OCI-LY7 (cell line): ENCODE measurements around the gene TOLLIP. TPM values are rescaled to one million over a fixed set of nuclear protein-coding genes. Genes with fewer than 3 reads are reported as not detected.
A peak's percentile ranks its signal among the peaks of the same experiment; 100 is the strongest.

Source experiments
- BruUV-seq: library from RNA; stranded (reverse); fragments of 400-500 nt; replicated peaks from 2 replicates; lab custom pipeline; 2021; lab: Mats Ljungman, UMichigan
- CTCF ChIA-PET: fragments of 300-600 bp; sonication (Branson Sonifier 250); formaldehyde crosslinking; loops from one replicate; lab custom pipeline; 2022; ENCODE audit warnings: antibody characterized with exemption; ENCODE audit not compliant: unreplicated experiment; lab: Charles Lee
- POLR2A ChIA-PET: fragments of 300-600 bp; sonication (Branson Sonifier 250); formaldehyde crosslinking; loops from one replicate; lab custom pipeline; 2022; ENCODE audit warnings: antibody characterized with exemption; lab: Charles Lee
- DNase-seq: peaks from one replicate; pipeline ENCODE4 v3.0.0-alpha.2; 2015; ENCODE audit warnings: low spot score
- H2AFZ ChIP-seq: fragments of 200-600 bp; sonication (generic), shearing (Covaris generic); 2 replicates; pipeline ENCODE4 v1.6.1; 2014; ENCODE audit warnings: mild to moderate bottlenecking, antibody characterized with exemption, low read length, moderate library complexity
- H3K27ac ChIP-seq: fragments of 200-600 bp; sonication (generic); 2 replicates; pipeline ENCODE4 v1.5.1; 2014; ENCODE audit warnings: mixed run types, low read depth, mild to moderate bottlenecking, moderate library complexity, low read length, inconsistent platforms; ENCODE audit not compliant: poor library complexity, severe bottlenecking
- H3K36me3 ChIP-seq: fragments of 200-600 bp; sonication (generic); 2 replicates; pipeline ENCODE4 v1.6.1; 2014; ENCODE audit warnings: mild to moderate bottlenecking, antibody characterized with exemption, low read length, moderate library complexity, mixed read lengths; ENCODE audit not compliant: insufficient read depth
- H3K4me1 ChIP-seq: fragments of 200-600 bp; sonication (generic); 2 replicates; pipeline ENCODE4 v1.5.1; 2014; ENCODE audit warnings: mild to moderate bottlenecking, low read length; ENCODE audit not compliant: insufficient read depth, poor library complexity, severe bottlenecking
- H3K4me2 ChIP-seq: fragments of 200-600 bp; sonication (generic); 2 replicates; pipeline ENCODE4 v1.6.1; 2014; ENCODE audit warnings: mild to moderate bottlenecking, low read length
- H3K4me3 ChIP-seq: fragments of 200-600 bp; sonication (generic); 2 replicates; pipeline ENCODE4 v1.5.1; 2014; ENCODE audit warnings: mild to moderate bottlenecking, low read depth, low read length; ENCODE audit not compliant: poor library complexity, severe bottlenecking
- H3K79me2 ChIP-seq: fragments of 200-600 bp; sonication (generic); 2 replicates; pipeline ENCODE4 v1.6.1; 2016; ENCODE audit warnings: low read depth, mild to moderate bottlenecking, low read length, moderate library complexity, mixed read lengths; ENCODE audit not compliant: insufficient read depth
- H3K9me2 ChIP-seq: fragments of 200-600 bp; sonication (generic); 2 replicates; pipeline ENCODE4 v1.6.1; 2016; ENCODE audit warnings: mild to moderate bottlenecking, low read length, mixed read lengths; ENCODE audit not compliant: insufficient read depth
- H3K9me3 ChIP-seq: fragments of 200-600 bp; sonication (generic); 2 replicates; pipeline ENCODE4 v1.6.1; 2014; ENCODE audit warnings: mild to moderate bottlenecking, mixed run types, low read length, mixed read lengths
- H4K20me1 ChIP-seq: fragments of 200-600 bp; sonication (generic); 2 replicates; pipeline ENCODE4 v1.6.1; 2014; ENCODE audit warnings: mild to moderate bottlenecking, antibody characterized with exemption, low read length, moderate library complexity, mixed read lengths; ENCODE audit not compliant: insufficient read depth
- CTCF ChIP-seq: fragments of 200-600 bp; sonication (generic); conservative IDR thresholded peaks from 2 replicates; pipeline ENCODE4 v1.5.1; 2014; ENCODE audit warnings: mild to moderate bottlenecking, antibody characterized with exemption, low read length, moderate library complexity, mixed read lengths
- EZH2phosphoT487 ChIP-seq: fragments of 200-600 bp; sonication (generic); IDR thresholded peaks from 2 replicates; pipeline ENCODE4 v1.6.1; 2018; ENCODE audit warnings: low read depth, borderline replicate concordance, mild to moderate bottlenecking, mixed run types, antibody characterized with exemption, low read length, moderate library complexity, mixed read lengths
- intact Hi-C: fragments of 100-400 bp; cut with micrococcal nuclease; formaldehyde crosslinking; loops from one replicate; pipeline ENCODE4 v1.10.0; 2022; ENCODE audit not compliant: unreplicated experiment
- total RNA-seq, 2 experiments: library from RNA; depleted of rRNA in 1 of 2; stranded (reverse); fragments of >200 nt in 1 of 2; shearing (Covaris generic) in 1 of 2; gene quantifications; 2 replicates each; pipeline ENCODE4 v1.2.3, GENCODE V29; 2014 to 2022

TOLLIP gene
- total RNA-seq, 2 experiments from 2014 or later = 15.9 to 37.1 TPM

DNA sequence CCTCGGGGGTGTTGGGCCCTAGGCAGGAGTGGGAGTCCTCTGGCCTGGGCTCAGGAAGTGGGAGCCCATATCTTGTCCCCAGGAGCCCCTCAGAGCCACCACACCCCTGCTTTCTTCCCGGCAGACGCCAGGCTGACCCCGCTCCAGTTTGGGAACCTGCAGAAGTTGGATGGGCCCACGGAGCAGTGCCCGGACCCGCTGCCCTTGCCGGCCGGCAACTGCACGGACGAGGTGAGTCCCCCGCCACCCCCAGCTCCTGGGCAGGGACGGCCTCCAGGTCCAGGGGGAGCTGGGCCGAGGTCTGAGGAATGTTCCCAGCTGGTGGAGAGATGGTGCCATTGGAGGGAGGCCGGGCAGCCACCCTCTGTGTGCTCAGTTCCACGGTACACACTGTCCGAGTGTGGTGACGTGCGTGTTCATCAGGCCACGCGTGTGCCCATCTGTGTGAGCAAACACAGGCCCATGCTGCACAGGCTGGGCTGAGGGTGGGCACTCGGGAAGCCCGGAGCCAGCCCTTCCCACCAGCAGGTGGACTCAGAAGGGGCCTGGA, 81.8 kb downstream of the TOLLIP start:
- Histone ChIP-seq H3K9me2 (no peaks in the 10 kb centered on the region), H3K4me2 (no peak overlapping the region), H3K9me3 (no peaks in the 10 kb centered on the region), H3K4me1 (no peaks in the 10 kb centered on the region), H2AFZ (no peak overlapping the region), H3K4me3 (no peak overlapping the region), H4K20me1 (no peaks in the 10 kb centered on the region), H3K27ac (no peak overlapping the region), H3K79me2 (no peaks in the 10 kb centered on the region), H3K36me3 (no peaks in the 10 kb centered on the region)
- TF ChIP-seq CTCF = no peak
- no peak for TF ChIP-seq EZH2phosphoT487
- ChIA-PET CTCF (no interaction called here), POLR2A (no interaction called here)
- BruUV-seq = no TSS peak
- DNase-seq = no peak
- intact Hi-C loops = no loop called here

GRCh38 chr11:1226986-1227550, 82.4 kb downstream of the TOLLIP start:
- H3K4me2 ChIP-seq = no peak overlapping the region
- no peak overlapping the region for H3K27ac ChIP-seq
- ChIA-PET CTCF (no interaction called here), POLR2A (no interaction called here)
- DNase-seq = no peak
- no peak overlapping the region for H2AFZ ChIP-seq
- no peaks in the 10 kb centered on the region for H3K9me2 ChIP-seq
- no peaks in the 10 kb centered on the region for H3K79me2 ChIP-seq
- no peaks in the 10 kb centered on the region for H3K4me1 ChIP-seq
- no peaks in the 10 kb centered on the region for H3K9me3 ChIP-seq
- no peak for TF ChIP-seq EZH2phosphoT487
- no peak for TF ChIP-seq CTCF
- no peak overlapping the region for H3K4me3 ChIP-seq
- intact Hi-C loops = no loop called here
- BruUV-seq = no TSS peak
- no peaks in the 10 kb centered on the region for H3K36me3 ChIP-seq
- H4K20me1 ChIP-seq = no peaks in the 10 kb centered on the region

DNA sequence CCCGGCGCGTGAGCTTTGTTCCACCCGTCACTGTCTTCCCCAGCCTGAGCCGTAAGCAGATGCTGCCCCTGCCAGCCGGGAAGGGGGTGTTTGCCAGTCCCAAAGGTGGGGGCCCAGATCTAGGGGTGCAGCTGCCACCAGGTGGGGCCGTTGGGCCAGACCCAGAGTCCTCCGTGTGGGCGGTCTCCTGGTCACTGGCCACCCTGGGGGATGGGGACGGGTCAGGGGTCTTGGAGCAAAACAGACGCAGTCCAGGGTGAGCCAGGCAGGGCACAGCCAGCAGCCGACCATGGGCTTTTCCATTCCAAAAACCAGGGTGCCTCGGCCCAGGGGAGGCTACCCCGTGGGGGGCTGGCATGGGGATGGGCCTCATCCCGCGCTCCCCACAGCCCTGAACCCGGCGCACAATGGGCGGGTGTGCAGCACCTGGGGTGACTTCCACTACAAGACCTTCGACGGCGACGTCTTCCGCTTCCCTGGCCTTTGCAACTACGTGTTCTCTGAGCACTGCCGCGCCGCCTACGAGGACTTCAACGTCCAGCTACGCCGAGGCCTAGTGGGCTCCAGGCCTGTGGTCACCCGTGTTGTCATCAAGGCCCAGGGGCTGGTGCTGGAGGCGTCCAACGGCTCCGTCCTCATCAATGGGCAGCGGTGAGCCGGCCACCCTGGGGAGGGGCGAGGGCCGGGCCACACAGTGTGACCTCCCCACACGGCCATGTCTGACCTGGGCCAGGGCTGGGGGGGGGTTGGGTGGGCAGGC, 83.0 kb downstream of the TOLLIP start:
- Histone ChIP-seq H3K4me2 (no peak overlapping the region), H3K9me2 (no peaks in the 10 kb centered on the region), H3K27ac (no peak overlapping the region), H2AFZ (no peak overlapping the region), H3K79me2 (no peaks in the 10 kb centered on the region), H3K4me1 (no peaks in the 10 kb centered on the region), H4K20me1 (no peaks in the 10 kb centered on the region), H3K9me3 (no peaks in the 10 kb centered on the region), H3K36me3 (no peaks in the 10 kb centered on the region), H3K4me3 (no peak overlapping the region)
- POLR2A ChIA-PET = no interaction called here
- TF ChIP-seq EZH2phosphoT487 = no peak
- 0 out of 2 replicates have a peak, but pooled peaks have one; percentile 14 for TF ChIP-seq CTCF
- intact Hi-C loops = no loop called here
- BruUV-seq = no TSS peak
- DNase-seq = no peak
- CTCF ChIA-PET = no interaction called here
